ENCODE measurements around the gene PAFAH1B1.
"Not testable (repeated sequence)": the region's sequence is repeated elsewhere in the genome, so short reads cannot be mapped to it uniquely, and the experiment has no call there.

PAFAH1B1 gene

DNA sequence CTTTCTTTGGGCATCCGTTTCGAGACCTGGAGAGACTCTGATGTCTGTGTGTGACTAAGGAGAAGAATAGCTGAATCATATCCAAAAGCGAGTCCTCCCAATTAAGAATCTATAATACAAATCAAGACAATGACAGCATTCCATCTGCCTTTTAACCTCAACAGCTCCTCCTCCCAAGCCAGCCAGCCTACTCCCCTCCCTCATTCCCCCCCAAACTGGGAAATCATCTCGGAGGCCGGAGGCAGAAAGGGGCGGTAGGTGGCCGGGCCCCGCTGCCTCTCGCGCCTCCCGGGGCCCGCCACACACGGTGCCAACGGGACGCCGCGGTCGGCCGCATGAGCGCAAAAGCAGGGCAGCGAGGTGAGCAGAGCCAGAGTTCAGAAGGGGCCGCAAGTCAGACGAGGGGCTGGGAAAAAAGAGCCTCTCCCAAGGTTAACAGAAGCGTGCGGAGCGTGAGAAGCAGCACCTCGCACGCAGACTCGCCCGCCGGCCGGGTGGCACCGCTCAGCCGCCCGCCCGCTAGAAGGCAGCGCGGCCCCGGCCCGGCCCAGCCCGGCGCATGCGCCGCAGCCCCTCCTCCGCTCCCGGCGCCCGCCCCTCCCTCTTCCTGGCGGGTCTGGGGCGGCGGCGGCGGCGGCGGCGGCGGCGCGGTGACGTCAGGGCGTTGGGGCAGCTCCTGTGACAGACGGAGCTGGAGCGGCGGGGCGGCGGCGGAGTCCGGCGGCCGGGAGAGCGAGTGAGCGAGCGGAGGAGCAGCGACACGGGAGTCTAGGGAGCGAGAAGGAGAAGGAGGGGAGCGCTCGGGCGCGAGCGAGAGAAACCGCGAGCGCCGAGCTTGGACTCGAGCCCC, at the start of gene PAFAH1B1:
PAFAH1B1 (plus strand) TSS at position 684 of the 850 bp plus-strand sequence. CDS start 44,635 bp downstream, outside the sequence.
- peak; percentile 91 for DNase-seq

DNA sequence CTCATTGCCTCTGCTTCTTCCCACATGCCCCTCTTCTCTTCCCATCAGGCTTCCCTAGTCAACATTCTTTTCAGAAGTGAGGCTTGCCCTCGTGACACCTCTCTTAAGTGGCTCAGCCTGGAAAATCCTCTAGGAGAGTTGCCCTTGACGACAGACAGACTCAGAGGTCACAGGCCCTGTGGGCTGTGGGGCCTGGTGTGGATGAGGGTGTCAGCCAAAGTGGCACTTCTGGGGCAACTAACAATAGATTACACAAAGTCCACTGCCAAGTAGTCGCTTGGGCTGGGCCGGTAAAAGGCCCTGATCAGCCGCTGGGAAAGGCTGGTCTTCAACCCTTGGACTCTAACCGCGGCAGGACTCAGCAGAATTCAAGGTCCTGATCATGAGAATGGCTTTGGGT, 48.1 kb upstream of the PAFAH1B1 start:
- DNase-seq = no peak

DNA sequence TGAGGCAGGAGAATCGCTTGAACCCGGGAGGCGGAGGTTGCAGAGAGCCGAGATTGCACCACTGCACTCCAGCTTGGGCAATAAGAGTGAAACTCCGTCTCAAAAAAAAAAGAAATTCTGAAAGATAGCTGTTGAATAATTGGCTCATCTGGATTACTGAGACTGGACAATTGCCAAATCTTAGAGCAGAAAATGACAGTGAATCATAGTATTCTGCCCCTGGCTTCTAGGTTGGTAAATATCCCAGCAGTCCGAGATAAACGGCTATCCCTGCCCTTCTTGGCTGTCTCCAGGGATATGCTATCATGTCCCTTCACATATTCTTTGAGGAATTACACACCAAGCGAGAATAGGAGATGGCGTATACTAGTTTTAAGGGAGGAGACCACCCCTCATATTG, 46.3 kb upstream of the PAFAH1B1 start:
- DNase-seq = no peak

DNA sequence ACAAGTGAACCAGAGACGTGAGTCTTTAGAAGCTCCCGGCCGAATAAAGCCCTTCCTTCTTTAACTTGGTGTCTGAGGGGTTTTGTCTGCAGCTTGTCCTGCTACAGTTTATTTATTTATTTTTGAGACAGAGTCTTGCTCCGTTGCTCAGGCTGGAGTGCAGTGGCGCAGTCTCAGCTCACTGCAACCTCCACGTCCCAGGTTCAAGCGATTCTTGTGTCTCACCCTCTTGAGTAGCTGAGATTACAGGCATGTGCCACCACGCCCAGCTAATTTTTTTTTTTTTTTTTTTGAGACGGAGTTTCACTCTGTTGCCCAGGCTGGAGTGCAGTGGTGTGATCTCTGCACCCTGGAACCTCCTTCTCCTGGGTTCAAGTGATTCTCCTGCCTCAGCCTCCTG, 45.4 kb upstream of the PAFAH1B1 start:
- not testable (repeated sequence) for DNase-seq

DNA sequence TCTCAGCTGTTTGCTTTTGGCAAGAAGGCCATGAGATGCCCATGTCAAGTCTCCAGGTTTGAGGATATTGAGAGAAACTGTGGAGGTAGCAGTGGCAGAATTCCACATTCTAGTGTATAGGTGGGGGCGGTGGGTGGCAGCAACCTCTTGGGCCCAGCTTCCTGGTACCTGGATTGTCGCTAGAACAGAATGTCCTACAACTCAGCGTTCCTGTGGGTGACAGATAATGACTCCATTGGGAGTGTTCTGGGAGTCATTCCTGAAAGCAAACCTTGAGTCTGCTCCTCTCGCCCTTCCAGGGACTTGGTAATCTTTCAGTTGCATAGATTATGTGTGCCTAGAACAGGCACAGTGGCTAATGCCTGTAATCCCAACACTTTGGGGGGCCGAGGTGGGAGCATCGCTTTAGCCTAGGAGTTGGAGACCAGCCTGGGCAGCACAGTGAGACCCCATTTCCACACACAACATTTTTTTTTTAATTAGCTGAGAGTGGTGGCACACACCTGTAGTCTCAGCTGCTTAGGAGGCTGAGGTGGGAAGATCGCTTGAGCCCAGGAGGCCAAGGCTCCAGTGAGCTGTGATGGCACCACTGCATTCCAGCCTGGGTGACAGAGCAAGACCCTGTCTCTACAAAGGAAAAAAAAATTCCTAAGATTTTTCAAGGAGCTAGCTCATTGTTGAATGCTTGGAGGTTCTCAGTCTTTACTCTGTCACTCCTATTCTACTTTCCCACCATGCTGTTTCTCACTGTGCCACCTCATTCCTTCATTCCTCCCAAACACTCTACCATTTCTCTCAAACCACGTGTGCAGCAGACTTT, 43.9 kb upstream of the PAFAH1B1 start:
- no peak for DNase-seq

DNA sequence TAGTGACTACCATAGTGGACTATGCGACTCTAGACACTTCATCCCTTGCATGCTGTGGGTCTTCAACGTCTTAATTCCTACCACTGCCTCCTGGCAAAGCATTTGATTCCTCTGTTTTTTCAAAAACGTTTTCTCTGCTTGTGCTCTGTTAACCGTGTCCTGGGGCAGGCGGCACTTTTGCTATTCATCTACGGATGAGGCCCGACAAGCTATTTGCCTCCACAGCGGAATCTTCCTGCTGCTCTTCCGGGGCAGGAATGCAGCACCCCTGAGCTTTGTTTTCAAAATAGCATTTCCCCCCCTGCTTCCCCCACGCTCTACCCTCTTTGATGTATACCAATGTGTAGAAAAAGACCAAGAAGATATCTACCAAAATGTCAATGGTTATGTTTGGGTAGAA, 42.0 kb upstream of the PAFAH1B1 start:
- no peak for DNase-seq

DNA sequence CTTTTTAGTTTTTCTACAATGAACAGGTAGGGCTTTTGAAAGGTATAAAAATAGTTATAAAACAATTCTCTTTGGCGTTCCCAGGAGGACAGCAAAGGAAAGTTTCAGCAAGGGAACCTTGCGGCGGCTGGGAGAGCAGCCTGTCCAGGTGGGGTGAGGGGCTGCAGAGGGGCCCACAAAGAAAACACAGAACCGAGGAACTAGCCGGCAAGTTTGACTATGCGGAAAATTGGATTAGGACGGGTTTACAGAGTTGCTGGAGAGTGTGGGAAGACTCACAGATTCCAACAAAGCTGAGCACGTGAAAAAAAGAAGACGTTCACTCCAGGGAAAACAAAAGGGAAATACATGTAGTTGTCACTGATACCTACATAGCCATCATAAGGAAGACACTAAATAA, 41.5 kb upstream of the PAFAH1B1 start:
- no peak for DNase-seq

DNA sequence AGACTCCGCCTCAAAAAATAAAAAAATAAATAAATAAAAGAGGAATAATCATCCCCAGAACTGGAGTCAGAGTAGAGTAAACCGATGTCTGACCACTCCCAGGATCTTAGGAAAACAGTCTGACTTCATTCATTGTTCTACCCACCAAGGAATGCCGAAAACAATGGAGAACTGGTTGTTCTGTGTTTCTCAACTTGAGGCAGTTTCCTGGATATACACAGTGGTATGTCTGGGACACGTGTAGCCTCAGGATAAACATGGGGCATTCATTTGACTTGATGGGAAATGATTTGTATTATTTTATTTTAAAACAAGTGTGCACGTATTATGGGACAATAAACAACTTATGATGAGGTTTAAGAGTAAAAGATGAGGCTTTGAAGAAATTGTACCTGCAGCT, 32.8 kb upstream of the PAFAH1B1 start:
- DNase-seq = no peak

DNA sequence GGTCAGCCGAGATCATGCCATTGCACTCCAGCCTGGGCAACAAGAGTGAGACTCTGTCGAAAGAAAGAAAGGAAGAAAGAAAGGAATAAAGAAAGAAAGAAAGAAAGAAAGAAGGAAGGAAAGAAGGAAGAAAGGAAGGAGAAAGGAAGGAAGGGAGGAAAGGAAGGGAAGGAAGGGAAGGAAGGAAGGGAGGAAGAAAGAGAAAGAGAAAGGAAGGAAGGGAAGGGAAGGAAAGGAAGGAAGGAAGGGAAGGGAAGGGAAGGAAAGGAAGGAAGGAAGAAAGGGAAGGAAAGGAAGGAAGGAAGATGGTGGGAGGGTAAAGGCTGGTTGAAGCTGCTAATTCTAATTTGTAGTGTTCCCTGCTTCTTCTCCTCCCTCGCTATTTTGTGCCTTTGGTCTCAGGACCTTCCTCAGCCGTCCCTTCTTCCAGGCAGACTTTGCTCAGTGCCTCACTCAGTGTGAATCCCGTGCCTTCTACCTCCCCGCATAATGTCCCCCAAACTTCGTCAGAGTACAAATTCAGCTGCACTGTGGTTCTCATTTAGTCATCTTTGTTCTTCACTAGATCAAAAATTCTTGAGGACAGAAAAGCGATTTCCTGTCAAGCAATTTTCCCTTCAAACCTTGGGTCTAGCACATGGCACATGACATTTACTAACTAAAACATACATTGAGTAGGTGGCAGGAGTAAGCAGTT, 31.1 kb upstream of the PAFAH1B1 start:
- no peak for DNase-seq

DNA sequence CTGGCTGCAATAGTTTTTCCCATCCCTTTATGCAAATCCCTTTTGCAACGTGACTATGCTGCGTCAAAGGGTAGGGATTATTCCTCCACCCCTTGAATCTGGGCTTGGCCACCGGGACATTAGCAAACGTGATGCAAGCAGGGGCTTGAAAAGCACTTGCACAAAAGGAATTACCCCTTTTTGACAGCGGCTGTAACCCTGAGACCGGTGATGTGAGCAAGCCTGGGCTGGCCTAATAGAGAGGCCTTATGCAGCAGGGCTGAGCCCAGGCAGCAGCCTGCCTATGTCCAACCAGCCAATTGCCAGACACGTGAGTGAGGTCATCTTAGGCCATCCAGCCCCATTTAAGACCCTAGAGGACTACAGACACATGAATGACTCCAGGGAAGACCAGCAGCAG, 30.4 kb upstream of the PAFAH1B1 start:
- DNase-seq = no peak

DNA sequence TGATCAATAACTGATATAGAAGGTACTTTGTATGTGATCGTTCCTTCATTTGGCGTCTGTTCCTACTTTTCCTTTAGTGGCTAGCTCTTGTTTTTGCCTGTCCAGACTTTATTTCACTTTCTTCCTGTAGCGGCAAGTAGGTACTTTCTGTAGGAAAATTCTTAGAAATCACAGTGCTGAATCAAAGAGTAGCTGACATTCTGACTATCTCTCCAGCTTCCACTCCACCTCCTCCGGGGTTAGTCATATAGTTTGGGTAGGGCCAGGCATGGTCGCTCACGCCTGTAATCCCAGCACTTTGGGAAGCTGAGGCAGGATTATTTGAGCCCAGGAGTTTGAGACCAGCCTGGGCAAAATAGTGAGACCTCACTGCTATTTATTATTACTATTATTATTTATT, 29.9 kb upstream of the PAFAH1B1 start:
- no peak for DNase-seq

DNA sequence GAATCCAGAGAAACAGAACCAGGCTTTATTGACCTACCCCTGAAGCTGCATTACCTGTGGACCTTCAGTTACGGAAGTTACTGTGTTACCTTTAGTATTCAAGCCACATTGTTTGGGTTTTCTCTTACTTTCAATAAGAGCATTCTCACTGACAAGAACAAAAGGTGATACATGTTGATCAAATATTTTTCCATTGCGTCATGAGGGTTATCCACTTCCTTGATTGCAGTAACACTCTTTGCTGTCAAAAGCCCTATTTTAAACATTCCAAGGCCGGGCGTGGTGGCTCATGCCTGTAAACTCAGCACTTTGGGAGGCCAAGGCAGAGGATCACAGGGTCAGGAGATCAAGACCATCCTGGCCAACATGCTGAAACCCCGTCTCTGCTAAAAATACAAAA, 28.6 kb upstream of the PAFAH1B1 start:
- DNase-seq = no peak

DNA sequence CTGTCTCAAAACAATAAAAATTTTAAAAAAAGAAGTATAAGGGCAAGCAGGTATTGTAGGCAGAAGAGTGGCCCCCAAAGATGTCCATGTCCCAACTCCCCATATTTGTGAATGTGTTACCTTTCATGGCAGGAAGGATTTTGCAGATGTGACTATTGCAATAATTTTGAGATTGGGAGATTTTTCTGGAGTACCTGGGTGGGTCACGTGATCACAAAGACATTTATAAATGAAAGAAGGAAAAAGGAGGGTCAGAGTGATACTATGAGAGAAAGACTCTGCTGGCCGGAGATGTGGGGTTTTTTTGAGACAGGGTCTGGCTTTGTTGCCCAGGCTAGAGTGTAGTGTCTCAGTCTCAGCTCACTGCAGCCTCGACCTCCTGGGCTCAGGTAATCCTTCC, 27.4 kb upstream of the PAFAH1B1 start:
- DNase-seq = no peak

DNA sequence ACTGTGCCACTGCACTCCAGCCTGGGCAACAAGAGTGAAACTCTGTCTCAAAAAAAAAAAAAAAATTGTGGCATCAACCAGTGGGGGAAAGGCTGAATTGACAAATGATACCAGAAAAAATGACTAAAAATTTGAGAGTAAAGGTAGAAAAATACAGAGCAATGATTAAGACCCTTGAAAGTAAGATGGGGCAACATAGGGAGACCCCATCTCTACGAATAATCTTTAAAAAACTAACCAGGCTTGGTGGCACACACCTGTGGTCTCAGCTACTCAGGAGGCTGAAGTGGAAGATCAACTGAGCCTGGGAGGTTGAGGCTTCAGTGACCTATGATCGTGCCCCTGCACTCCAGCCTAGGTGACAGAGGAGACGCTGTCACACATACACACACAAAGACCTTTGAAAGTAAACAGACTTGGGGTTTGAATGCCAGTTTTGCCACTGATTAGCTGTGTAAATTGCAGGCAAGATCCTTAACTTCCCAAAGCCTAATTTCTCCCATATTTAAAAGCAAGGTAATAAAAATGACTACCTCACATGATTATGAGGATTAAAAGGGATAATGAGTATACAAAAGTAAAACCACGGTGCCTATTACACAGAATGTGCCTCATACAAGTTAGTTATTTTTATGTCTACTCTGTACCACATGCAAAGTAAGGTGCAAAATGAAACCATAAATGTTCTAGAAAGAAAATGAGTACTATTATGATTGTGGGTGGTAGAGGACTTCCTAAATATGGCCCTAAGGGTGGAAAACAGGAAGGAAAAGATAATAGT, 21.7 kb upstream of the PAFAH1B1 start:
- DNase-seq = no peak

DNA sequence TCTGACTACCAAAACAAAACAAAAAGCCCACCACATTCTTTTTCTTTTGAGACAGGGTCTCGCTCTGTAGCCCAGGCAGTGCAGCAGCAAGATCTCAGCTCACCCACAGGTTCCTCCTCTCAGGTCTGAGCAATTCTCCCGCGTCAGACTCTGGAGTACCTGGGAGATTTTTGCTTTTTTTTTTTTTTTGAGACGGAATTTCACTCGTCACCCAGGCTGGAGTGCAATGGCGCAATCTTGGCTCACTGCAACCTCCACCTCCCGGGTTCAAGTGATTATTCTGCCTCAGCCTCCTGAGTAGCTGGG, 21.2 kb upstream of the PAFAH1B1 start:
- DNase-seq = not testable (repeated sequence)

DNA sequence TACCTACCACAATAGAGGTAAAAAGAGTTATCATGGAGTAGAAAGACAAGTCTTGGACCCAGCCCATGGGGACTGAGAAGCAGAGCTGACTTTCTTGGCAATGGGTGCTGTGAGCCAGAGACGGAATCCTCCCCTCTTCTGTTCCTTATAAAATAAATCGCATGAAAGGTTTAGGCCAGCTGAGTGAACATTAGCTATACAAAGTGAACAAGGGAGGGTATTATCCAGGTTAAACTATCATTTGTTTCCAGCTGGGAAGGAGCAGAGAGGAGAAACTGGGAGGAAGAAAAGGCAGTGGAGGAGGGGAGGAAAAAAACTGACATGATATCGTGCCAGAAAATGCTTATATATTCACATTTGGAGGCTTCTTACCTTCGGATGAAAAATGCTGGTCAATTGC, 13.3 kb upstream of the PAFAH1B1 start:
- no peak for DNase-seq

DNA sequence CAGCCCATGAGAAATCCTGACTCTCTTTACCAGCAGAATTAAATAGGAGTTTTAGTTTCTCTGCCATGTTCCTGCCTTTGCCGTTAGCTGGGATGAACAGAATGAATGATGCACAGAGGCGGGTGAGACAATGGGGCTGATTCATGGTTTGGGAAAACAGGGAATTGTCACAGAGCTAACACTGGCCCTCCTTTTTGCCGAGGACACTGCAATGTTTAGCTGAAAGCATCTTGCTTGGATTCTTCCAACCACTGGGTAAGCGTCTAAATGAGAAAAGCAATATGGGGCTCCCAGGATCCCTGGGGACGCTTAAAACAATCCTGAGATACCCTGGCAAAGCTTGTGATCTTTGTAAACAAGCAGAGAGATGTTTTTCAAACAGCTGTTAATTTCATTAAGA, 12.8 kb upstream of the PAFAH1B1 start:
- no peak for DNase-seq

DNA sequence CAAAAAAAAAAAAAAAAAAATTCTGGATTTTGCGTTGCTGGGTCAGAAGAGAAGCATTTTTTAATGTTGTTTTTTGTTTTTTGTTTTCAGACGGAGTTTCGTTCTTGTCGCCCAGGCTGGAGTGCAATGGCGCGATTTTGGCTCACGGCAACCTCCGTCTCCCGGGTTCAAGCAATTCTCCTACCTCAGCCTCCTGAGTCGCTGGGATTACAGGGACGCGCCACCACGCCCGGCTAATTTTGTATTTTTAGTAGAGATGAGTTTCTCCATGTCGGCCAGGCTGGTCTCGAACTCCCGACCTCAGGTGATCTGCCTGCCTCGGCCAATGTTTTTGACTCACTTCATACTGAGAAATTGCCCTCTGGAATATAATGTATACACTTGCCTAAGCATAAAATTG, 11.0 kb upstream of the PAFAH1B1 start:
- DNase-seq = no peak

DNA sequence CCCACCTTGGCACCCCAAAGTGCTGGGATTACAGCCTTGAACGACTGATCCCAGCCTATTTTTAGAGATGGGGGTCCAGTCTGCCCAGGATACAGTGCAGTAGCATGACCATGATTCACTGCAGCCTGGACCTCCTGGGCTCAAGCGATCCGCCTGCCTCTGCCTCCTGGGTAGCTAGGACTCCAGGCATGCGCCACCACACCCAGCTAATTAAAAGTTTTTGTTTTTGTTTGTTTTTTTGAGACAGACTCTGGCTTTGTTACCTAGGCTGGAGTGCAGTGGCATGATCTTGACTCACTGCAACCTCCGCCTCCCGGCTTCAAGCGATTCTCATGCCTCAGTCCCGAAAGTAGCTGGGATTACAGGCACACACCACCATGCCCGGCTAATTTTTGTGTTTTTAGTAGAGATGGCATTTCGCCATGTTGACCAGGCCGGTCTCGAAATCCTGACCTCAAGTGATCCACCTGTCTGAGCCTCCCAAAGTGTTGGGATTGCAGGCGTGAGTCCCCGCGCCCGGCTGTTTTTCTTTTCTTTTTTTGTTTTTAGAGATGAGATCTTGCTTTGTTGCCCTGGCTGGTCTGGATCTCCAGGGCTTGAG, 2.3 kb upstream of the PAFAH1B1 start:
- no peak for DNase-seq

DNA sequence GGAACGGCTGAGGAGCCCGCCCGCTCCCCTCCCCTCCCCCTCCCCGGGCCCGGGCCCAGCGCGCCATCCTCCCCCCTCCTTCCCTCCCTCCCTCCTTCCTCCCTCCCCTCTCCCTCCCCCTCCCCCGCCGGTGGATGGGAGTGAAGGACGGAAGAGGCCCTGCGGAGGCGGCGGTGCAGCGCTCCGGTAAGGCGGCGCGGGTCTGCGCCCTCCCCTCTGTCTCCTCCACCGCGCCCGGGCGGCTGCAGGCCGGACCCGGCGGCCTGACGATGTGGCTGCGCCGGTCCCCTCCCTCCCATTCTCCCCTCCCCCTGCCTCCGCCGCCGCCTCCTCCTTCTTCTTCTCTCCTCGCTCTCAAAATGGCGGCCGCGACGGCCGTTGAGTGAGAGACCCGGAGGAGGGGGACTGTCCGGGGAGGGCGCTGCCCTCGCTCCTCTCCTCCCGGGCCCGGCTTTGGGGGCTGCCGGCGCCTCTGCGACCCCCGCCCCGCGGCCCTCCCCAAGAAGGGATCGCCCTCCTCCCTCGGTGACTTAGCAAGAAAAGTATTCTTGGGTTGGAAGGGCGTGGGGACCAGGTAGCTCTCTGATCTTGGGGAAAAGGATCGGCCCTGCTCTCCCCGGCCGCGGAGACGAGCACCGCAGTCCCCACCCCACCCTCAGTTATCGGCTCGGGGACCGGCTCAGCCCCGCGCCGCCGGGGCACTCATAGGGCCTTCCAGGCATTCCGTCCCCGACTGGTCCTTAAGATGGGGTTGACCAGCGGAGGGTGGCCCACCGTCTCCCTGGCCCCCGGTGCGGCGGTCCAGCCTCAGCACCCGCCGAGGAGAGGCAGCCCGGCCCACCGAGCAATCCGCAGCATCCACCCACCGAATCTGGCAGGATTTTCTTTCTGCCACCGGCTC, 617 bp downstream of the PAFAH1B1 start:
- peak; percentile 79 for DNase-seq

All from CD4-positive, alpha-beta T cell treated with Interleukin-15 for 1 hour (primary cell).